Naive thymus-derived CD8-positive, alpha-beta T cell (primary cell): ENCODE measurements around the gene TMEM178A. TPM values are rescaled to one million over a fixed set of nuclear protein-coding genes. Genes with fewer than 3 reads are reported as not detected.

Experiments
- ATAC-seq, 2 donors: fragments of 150-1000 bp; cut with Tn5 transposase in 1 of 2; sonication (Bioruptor Pico), chemical (Tn5 transposase) in 1 of 2; 1 replicate in 1 of 2; 2 replicates in 1 of 2; pipeline ENCODE4 v1.10.0; 2021; ENCODE audit warnings: mild to moderate bottlenecking in 2 of 2, moderate library complexity in 2 of 2
- POLR2A ChIA-PET: fragments of 350-600 bp; sonication (Branson Sonifier 250); formaldehyde crosslinking; loops from one replicate; lab custom pipeline; 2021; ENCODE audit warnings: antibody characterized with exemption; lab: Charles Lee
- DNase-seq, 10 donors: peaks; one replicate each; pipeline versions ENCODE4 v3.0.0 to v3.0.0-alpha.2; 2020 to 2022
- H3K27ac Mint-ChIP-seq, 10 donors: one replicate each; pipeline ENCODE4 v1.8.0; 2020 to 2022; ENCODE audit warnings: mild to moderate bottlenecking in 10 of 10, mixed read lengths in 10 of 10, moderate library complexity in 4 of 10, inconsistent platforms in 1 of 10
- H3K27me3 Mint-ChIP-seq, 5 donors: one replicate each; pipeline ENCODE4 v1.8.0; 2021 to 2022; ENCODE audit warnings: mixed read lengths in 5 of 5
- H3K36me3 Mint-ChIP-seq, 3 donors: one replicate each; pipeline ENCODE4 v1.8.0; 2020 to 2022; ENCODE audit warnings: mixed read lengths in 3 of 3, mild to moderate bottlenecking in 2 of 3, inconsistent platforms in 1 of 3
- H3K4me1 Mint-ChIP-seq, 4 donors: one replicate each; pipeline ENCODE4 v1.8.0; 2021 to 2022; ENCODE audit warnings: mixed read lengths in 4 of 4
- H3K4me3 Mint-ChIP-seq, 10 donors: one replicate each; pipeline ENCODE4 v1.8.0; 2020 to 2022; ENCODE audit warnings: mild to moderate bottlenecking in 10 of 10, mixed read lengths in 10 of 10, moderate library complexity in 6 of 10, inconsistent platforms in 1 of 10
- H3K9me3 Mint-ChIP-seq, 9 donors: one replicate each; pipeline ENCODE4 v1.8.0; 2020 to 2022; ENCODE audit warnings: mixed read lengths in 9 of 9, mild to moderate bottlenecking in 3 of 9, inconsistent platforms in 1 of 9, moderate library complexity in 1 of 9
- polyA plus RNA-seq, 3 donors: library from polyadenylated mRNA; unstranded; fragments of 300-500 nt; fragmentation: Illumina TruSeq; gene quantifications; one replicate each; pipeline ENCODE4 v1.2.3, GENCODE V29; 2021
- total RNA-seq, 8 experiments: library from RNA in 2 of 8; stranded (reverse) in 2 of 8; gene quantifications; one replicate each; pipeline ENCODE4 v1.2.3 and lab custom pipeline; 2021 to 2026

Gene TMEM178A
- total and polyA plus RNA-seq, 5 experiments from 2014 or later, result 0.11 to 0.99 (median 0.47) TPM; not detected in 2

GRCh38 chr2:39739386-39739785 is 73.7 kb downstream of the TMEM178A start:
- ATAC-seq (no peak), DNase-seq (no peak)
- Mint-ChIP-seq H3K9me3 (no peaks in the 10 kb centered on the region), H3K36me3 (peaks cover 35 to 83% (median 64%) of the 10 kb centered on the region in 3 donors), H3K4me3 (no peak overlapping the region), H3K27ac (peak overlapping the region in 1 of 10 donors; percentile 6), H3K27me3 (no peaks in the 10 kb centered on the region), H3K4me1 (peaks cover 0 to 9% (median 3%) of the 10 kb centered on the region in 4 donors)
- POLR2A ChIA-PET, result no interaction called here

DNA sequence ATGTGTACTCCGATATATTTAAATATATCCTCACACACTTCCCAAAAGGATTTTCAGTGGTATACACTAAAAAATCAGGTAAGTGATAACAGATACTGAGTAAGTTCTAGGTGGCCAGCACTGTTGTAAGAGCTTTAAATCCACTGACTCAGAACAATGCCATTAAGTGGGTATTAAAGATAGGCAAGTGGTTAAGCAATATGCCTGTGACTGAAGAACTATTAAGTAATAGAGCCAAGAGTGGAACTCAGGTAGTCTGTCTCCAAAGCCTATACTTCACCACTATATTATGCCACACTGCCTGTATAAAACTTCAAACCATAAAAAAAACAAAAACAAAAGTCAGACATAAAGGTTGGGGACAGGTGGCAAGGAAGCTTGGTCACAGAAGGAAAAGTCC is 76.2 kb downstream of the TMEM178A start:
- H3K9me3 Mint-ChIP-seq, result no peaks in the 10 kb centered on the region
- POLR2A ChIA-PET, result no interaction called here
- no peak overlapping the region for H3K4me3 Mint-ChIP-seq
- no peak overlapping the region for H3K27ac Mint-ChIP-seq
- ATAC-seq (no peak), DNase-seq (no peak)
- no peaks in the 10 kb centered on the region for H3K27me3 Mint-ChIP-seq
- H3K36me3 Mint-ChIP-seq, result peaks cover 29 to 76% (median 57%) of the 10 kb centered on the region in 3 donors
- H3K4me1 Mint-ChIP-seq, result peaks cover 0 to 6% (median 0%) of the 10 kb centered on the region in 4 donors

DNA sequence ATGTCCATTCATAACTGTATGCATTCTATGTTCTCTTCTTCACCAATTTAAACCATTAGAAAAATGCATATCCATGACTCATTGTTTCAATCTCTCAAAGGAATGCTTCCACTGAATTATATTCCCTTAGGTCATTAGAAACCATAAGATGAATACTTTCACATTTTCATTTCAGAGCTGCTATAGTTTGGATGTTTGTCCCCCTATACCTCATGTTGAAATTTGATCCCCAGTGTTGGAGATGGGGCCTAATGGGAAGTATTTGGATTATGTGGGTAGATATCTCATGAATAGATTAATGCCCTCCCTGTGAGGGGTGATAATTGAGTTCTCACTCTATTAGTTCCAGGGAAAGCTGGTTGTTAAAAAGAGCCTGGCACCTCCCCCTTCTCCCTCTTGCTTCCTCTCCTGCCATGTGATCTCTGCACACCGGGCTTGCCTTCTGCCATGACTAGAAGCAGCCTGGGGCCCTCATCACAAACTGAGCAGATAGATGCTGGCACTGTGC is 77.6 kb downstream of the TMEM178A start:
- DNase-seq (no peak), ATAC-seq (no peak)
- Mint-ChIP-seq H3K36me3 (peaks cover 18 to 72% (median 50%) of the 10 kb centered on the region in 3 donors), H3K27me3 (no peaks in the 10 kb centered on the region), H3K4me3 (no peak overlapping the region), H3K9me3 (no peaks in the 10 kb centered on the region), H3K4me1 (peaks cover 0 to 2% (median 0%) of the 10 kb centered on the region in 4 donors), H3K27ac (peak overlapping the region in 3 of 10 donors; percentile 44 to 75 (median 66))
- POLR2A ChIA-PET, result no interaction called here

DNA sequence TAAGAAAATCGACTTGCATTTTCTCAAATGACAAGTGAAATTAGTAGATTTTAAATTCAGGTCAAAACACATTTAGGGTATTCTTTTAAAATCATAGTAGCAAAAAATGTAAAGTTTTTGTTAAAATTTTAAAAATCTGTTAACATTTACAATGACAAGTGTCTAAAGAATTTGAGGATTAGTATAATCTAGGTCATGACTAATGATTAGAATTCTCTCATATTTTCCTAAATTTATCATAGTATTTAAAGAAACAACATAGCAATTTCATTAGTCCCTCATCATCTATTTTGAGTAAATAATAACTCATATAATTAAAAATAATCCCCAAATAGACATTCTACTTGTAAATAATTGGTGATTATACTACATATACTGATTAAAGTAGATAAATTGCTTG is 89.7 kb downstream of the TMEM178A start:
- ATAC-seq, result no peak
- Mint-ChIP-seq H3K27ac (no peak overlapping the region), H3K36me3 (peaks cover 30 to 86% (median 54%) of the 10 kb centered on the region in 3 donors)

DNA sequence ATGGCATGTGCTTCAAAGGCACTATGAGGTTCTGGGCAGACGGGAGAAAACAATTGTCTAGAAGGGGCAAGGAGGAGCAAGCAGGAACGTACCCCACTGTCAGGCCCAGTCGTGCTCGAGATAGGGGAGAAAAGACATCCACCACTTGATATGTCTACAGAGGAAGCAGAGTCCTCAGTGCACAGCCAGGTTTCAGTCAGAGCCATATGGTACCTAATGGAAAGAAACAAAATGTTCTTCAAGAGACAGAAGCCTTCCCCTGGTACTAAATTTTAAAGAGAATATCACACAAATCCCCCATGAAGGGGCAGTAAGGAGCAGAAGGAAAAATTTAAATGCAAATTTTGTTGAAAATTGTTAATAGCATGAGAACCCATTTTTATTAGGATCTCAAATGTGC is 91.4 kb downstream of the TMEM178A start:
- Mint-ChIP-seq H3K36me3 (peaks cover 31 to 88% (median 63%) of the 10 kb centered on the region in 3 donors), H3K27me3 (no peaks in the 10 kb centered on the region), H3K27ac (no peak overlapping the region), H3K9me3 (no peaks in the 10 kb centered on the region), H3K4me1 (peaks cover 0 to 5% (median 0%) of the 10 kb centered on the region in 4 donors), H3K4me3 (no peak overlapping the region)
- ATAC-seq (no peak), DNase-seq (no peak)
- POLR2A ChIA-PET, result no interaction called here

More for the DNA sequence above, 89.7 kb downstream of the TMEM178A start:
- Mint-ChIP-seq H3K27me3 (no peaks in the 10 kb centered on the region), H3K4me3 (no peak overlapping the region), H3K4me1 (peaks cover 0 to 5% (median 0%) of the 10 kb centered on the region in 4 donors), H3K9me3 (no peaks in the 10 kb centered on the region)
- POLR2A ChIA-PET, result interaction anchor here (0.6 kb wide), 1 partner anchor 11 kb away, joined by 3 read pairs; no protein-coding TSS in a partner anchor
- no peak for DNase-seq

DNA sequence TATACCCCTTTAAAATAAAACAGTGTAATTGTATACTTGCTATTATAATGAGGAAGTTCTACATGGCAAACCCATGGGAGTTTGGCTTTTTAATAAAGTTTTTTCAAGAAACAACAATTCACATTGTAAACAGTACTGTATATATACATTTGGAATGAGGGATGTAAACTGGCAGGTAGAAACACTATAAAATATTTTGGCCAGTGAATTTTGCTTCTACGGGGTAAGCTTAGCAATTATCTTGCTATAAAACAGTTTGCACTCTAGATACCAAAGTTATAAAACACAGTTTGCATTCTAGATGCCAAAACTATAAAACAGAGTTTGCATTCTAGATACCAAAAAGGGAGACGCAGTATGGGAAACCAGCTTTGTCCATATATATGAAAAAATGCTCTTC is 96.7 kb downstream of the TMEM178A start:
- ATAC-seq (no peak), DNase-seq (no peak)
- POLR2A ChIA-PET, result no interaction called here
- Mint-ChIP-seq H3K4me3 (no peak overlapping the region), H3K27me3 (no peaks in the 10 kb centered on the region), H3K9me3 (no peaks in the 10 kb centered on the region), H3K36me3 (peaks cover 21 to 83% (median 61%) of the 10 kb centered on the region in 3 donors), H3K27ac (no peak overlapping the region), H3K4me1 (peaks cover 0 to 5% (median 2%) of the 10 kb centered on the region in 4 donors)

Other genes starting within 250 kb of the TMEM178A start
- gene MAP4K3, start 228.6 kb upstream of the TMEM178A start, total RNA-seq, result 10 to 100 TPM; 17.7 to 18.9 TPM
- 1 to 10 TPM; 1.3 to 2.4 (median 2.0) TPM for gene MAP4K3, start 228.6 kb upstream of the TMEM178A start, polyA plus RNA-seq
- gene THUMPD2, start 113.3 kb downstream of the TMEM178A start, total RNA-seq, result 10 to 100 TPM; 12.9 to 13.4 TPM
- 1 to 10 TPM; 3.8 to 7.4 (median 5.6) TPM for gene THUMPD2, start 113.3 kb downstream of the TMEM178A start, polyA plus RNA-seq